Activated CD4-positive, alpha-beta T cell treated with anti-CD3 and anti-CD28 coated beads for 24 hours (primary cell): ENCODE measurements around the gene NFATC1.

Experiments
- DNase-seq, 2 donors: peaks; one replicate each; pipeline ENCODE4 v3.0.0-alpha.2; 2020; ENCODE audit warnings: low read depth in 2 of 2

Gene NFATC1

GRCh38 chr18:79405019-79405780 is 9.5 kb downstream of the NFATC1 start:
- peak in 1 of 2 donors; percentile 73 for DNase-seq

- DNase-seq: peak; percentile 64 to 77
Observed at GRCh38 chr18:79405781-79406575, 10.2 kb downstream of the NFATC1 start.

- no peak for DNase-seq
Observed at GRCh38 chr18:79406708-79407107, 11.0 kb downstream of the NFATC1 start.

GRCh38 chr18:79409313-79409712 is 13.6 kb downstream of the NFATC1 start:
- DNase-seq: no peak

GRCh38 chr18:79410171-79410641 is 14.5 kb downstream of the NFATC1 start:
- no peak for DNase-seq

- DNase-seq: no peak
Observed at GRCh38 chr18:79410731-79411613, 15.2 kb downstream of the NFATC1 start.

GRCh38 chr18:79411614-79412526 is 16.1 kb downstream of the NFATC1 start:
- no peak for DNase-seq

- no peak for DNase-seq
Observed at GRCh38 chr18:79413025-79413424, 17.3 kb downstream of the NFATC1 start.

GRCh38 chr18:79413426-79413825 is 17.7 kb downstream of the NFATC1 start:
- DNase-seq: no peak

GRCh38 chr18:79413901-79414300 is 18.2 kb downstream of the NFATC1 start:
- DNase-seq: no peak

GRCh38 chr18:79416022-79416676 is 20.4 kb downstream of the NFATC1 start:
- no peak for DNase-seq

- DNase-seq: no peak
Observed at GRCh38 chr18:79416677-79417052, 20.9 kb downstream of the NFATC1 start.

GRCh38 chr18:79418236-79418635 is 22.5 kb downstream of the NFATC1 start:
- no peak for DNase-seq

- DNase-seq: no peak
Observed at GRCh38 chr18:79418642-79419041, 22.9 kb downstream of the NFATC1 start.

GRCh38 chr18:79420033-79420745 is 24.5 kb downstream of the NFATC1 start:
- no peak for DNase-seq

GRCh38 chr18:79421275-79421857 is 25.6 kb downstream of the NFATC1 start:
- no peak for DNase-seq

GRCh38 chr18:79422022-79422782 is 26.5 kb downstream of the NFATC1 start:
- no peak for DNase-seq

GRCh38 chr18:79422783-79423165 is 27.0 kb downstream of the NFATC1 start:
- DNase-seq: no peak
